Muscle of arm (tissue), 14 donors: ENCODE results near the gene TRIM51. TPM values are rescaled to one million over a fixed set of nuclear protein-coding genes. Genes with fewer than 3 reads are reported as not detected.
"Not testable (repeated sequence)": the region's sequence is repeated elsewhere in the genome, so short reads cannot be mapped to it uniquely, and the experiment has no call there.

Experiments used
- DNase-seq: peaks from one replicate; pipeline ENCODE4 v3.0.0-alpha.2; 2013
- long read RNA-seq, 11 donors: transcript quantifications; one replicate each; lab custom pipeline, GENCODE V29; 2026
- polyA plus RNA-seq, 12 donors: library from polyadenylated mRNA; unstranded; fragments of 120-200 nt; gene quantifications; one replicate each; pipeline ENCODE4 v1.2.1, GENCODE V29; 2013; ENCODE audit not compliant: insufficient read length in 12 of 12

TRIM51 gene, protein sequence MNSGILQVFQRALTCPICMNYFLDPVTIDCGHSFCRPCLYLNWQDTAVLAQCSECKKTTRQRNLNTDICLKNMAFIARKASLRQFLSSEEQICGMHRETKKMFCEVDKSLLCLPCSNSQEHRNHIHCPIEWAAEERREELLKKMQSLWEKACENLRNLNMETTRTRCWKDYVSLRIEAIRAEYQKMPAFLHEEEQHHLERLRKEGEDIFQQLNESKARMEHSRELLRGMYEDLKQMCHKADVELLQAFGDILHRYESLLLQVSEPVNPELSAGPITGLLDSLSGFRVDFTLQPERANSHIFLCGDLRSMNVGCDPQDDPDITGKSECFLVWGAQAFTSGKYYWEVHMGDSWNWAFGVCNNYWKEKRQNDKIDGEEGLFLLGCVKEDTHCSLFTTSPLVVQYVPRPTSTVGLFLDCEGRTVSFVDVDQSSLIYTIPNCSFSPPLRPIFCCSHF
- polyA plus RNA-seq: not detected
- long read RNA-seq, donor 1: 0 reads
- long read RNA-seq, donor 2: 0 reads
- long read RNA-seq, donor 3: 0 reads
- long read RNA-seq, donor 4: 0 reads
- long read RNA-seq, donor 5: 0 reads
- long read RNA-seq, donor 6: 0 reads
- long read RNA-seq, donor 7: 0 reads
- long read RNA-seq, donor 8: 0 reads
- long read RNA-seq, donor 9: 0 reads
- long read RNA-seq, donor 10: 0 reads
- long read RNA-seq, donor 11: 0 reads

DNA sequence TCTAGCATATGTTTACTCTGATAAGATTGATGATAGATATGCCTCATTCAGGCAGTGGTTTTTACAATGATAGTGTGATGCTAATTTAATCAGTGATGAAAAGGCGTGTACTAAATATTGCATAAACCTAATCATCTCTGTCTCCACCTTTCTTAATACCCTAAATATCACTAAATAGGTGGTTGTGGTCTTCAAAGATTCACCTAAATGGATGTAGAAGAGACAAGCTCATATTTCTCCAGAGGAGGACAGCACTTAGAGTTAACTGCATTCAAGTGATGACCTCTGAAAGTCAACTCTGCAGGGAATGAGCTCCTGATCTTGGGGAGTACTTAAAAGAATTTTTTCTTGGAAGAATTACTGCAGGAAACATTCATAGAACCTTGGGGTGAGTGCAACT is at the start of gene TRIM51:
TRIM51 (plus strand) TSS at position 301 of the 400 bp plus-strand sequence. CDS start 2,132 bp downstream, outside the sequence.
- not testable (repeated sequence) for DNase-seq

DNA sequence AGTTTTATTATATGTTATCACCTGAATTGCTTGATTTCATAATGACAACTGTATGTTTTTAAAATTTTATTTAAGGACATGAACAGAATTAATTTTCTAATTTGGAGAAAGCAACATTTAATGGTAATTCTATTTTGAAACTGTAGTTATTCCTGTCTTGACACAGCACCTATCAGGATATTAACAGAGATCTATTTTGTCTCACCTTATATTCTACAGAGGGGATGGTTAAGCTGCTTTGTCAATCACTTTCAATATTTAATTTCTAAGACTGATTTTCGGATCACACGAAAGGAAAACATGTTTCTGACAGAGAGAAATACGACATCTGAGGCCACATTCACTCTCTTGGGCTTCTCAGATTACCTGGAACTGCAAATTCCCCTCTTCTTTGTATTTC is 44.6 kb upstream of the TRIM51 start, which contains the start of gene OR5D16:
OR5D16 (plus strand) TSS at position 301 of the 400 bp plus-strand sequence; CDS start at position 301, 0 bp downstream.
- DNase-seq: no peak

DNA sequence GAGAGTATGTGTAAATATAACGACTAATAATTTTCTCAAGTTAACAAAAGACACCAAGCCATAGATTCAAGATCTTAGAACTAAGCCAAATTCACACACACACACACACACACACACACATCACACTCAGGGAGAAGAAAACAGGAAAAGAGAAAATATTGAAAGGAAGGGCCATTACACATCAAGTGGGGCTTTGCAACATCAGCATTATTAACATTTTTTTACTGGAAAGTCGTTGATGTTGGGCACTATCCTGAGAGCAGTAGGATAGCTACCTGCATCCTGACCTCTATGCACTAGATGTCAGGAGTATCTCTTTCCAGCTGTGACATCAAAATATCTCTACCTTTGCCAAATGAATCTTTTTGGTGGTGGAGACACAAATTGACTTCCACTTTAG is 35.6 kb upstream of the TRIM51 start:
- DNase-seq: no peak

GRCh38 chr11:55849037-55849436 is 34.1 kb upstream of the TRIM51 start:
- no peak for DNase-seq

DNA sequence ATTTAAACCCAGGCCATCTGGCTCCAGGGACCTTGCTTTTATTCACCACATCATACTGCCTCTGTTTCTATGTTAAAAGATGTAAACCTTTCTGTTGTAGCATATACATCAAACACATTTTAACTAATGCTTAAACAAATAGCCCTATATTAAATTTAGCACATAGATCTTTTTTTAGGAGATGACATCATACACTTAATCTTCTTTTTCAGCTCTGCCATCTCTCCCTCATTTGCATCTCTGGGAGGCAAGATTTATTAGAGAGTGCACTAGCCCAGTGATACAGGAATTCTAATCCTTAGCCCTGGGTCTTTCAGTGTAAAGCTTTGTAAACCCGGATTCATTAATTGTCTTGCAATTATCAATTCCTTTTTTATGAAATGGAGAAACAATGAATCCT is 31.0 kb upstream of the TRIM51 start:
- no peak for DNase-seq

DNA sequence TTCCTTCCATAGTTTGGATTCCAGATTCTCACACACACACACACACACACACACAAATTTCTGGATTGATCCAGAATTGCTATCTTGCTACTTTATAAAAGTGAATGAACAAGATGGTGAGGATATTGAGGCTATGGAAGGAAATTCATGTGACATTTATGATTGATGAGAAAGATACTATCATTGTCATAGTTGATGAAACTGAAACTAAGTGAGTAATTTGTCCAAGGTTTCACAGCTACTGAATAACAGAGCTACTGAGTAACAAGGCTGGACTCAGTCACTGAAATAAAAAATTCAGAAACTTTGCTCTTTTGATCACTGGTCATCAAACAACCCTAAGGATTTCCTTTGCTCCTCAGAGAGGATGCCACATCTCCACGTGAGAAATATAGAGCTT is 28.4 kb upstream of the TRIM51 start:
- DNase-seq: no peak

- DNase-seq: not testable (repeated sequence)
These were observed 15.7 kb upstream of the TRIM51 start for GRCh38 chr11:55867354-55867753.

DNA sequence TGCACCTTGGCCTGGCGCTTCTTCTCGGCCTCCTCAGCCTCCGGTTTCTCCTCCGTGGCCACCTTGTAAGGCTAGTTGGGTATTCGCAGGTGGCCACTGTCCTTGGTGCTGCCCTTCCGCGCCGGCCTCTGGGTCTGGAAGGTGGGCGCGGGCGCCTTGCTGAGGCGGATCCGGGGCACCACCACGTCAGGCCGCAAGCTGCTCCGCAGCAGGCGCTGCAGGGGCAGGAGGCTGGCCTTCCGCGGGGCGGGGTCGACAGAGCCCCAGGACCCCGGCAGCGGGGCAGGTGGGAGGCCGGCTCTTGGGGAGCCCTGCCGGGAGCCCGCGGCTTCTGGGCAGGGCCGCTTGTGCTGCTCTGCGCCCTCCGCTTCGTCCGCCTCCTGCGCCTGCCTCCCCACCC is 10.4 kb upstream of the TRIM51 start:
- DNase-seq: not testable (repeated sequence)

GRCh38 chr11:55873146-55873545 is 10.0 kb upstream of the TRIM51 start:
- not testable (repeated sequence) for DNase-seq

DNA sequence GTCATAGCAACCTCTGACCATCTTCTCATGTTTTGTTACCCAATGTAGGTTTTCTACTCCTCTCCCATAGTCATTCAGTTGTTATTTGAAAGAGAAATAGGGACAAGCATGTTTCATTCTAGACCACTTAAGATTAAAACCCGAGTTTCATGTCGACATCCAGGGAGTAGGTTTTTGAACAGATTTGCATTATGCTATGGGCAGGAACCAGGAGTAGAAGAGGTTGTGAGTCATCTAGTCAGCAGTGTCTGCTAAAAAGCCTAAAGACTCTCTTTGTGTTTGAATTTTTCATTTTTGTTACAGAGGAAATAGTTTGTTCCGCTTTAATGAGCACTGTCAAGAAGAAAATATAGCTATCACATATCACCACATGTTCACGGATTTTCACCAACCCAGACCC is 1.9 kb downstream of the TRIM51 start:
- not testable (repeated sequence) for DNase-seq

DNA sequence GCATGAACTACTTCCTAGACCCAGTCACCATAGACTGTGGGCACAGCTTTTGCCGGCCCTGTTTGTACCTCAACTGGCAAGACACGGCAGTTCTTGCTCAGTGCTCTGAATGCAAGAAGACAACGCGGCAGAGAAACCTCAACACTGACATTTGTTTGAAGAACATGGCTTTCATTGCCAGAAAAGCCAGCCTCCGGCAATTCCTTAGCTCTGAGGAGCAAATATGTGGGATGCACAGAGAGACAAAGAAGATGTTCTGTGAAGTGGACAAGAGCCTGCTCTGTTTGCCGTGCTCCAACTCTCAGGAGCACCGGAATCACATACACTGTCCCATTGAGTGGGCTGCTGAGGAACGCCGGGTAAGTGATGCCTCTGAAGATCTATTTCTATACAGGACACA is 2.4 kb downstream of the TRIM51 start:
- not testable (repeated sequence) for DNase-seq

DNA sequence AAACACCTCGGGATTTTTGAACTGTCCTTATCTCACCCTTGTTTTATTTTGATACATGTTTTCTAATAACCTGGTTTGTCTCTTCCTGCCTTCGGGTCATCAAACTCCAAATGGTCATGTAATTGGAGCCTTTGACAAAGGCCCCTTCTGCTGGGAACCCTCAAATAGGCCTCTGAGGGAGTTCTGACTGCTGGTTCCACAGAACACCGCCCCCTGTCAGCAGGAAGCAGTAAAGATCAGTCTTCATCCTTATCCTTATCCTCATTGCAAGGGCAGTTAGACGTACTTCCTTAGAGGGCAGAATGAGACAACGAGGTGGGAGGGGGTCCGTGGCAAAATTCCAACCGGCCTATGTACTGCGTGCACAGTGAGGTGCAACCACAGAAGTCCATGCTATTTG is 12.1 kb downstream of the TRIM51 start:
- no peak for DNase-seq

DNA sequence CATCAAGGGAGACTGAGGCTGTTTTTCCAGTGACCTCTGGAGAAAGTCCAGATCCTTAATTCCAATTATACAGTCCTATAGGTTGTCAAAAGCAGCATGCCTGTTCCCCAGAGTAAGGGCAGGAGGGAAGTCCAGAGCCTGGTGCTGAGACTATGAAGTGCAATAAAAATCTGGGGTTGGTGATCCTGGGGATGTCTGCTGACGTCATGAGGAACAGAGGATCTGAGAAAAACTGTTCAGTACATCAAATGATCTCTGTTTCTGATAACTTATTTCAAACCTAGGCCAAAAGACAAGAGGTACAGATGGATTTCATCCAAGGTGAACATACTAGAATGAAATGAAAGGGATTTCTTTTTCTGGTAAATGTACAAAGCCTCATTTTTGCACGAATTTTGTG is 19.2 kb downstream of the TRIM51 start:
- DNase-seq: no peak

- DNase-seq: no peak
These were observed 31.4 kb downstream of the TRIM51 start, which contains the start of gene OR5W2 for GRCh38 chr11:55914482-55914881. OR5W2 (minus strand) TSS chr11:55914582; CDS start chr11:55914582, 0 bp downstream.

- no peak for DNase-seq
These were observed 37.4 kb downstream of the TRIM51 start for GRCh38 chr11:55920537-55920936.

DNA sequence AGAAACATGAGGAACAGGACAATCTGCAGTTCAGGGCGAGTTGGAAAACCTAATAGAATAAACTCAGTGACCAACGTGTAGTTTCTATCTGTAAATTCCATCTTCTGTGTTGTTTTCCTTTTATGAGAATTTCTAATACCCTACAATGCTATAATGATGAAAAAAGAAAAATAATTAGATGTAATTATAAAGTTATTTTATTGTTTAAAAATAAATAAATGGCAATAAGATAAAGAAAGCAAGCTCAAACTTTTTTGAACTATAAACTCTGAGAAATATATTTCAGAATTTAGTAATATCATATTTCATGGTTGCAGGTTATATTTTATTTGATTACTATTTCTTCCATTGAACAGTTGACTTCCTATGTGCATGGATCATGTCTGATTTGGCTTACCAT is 53.2 kb downstream of the TRIM51 start, which contains the start of gene OR5I1:
OR5I1 (minus strand) TSS at position 101 of the 400 bp plus-strand sequence; CDS start at position 101, 0 bp downstream.
- DNase-seq: no peak

Other genes starting within 250 kb of the TRIM51 start
- under 1 TPM in 5 of 12 donors, not detected in 7; 0.07 to 0.15 (median 0.09) TPM for gene OR4P4, start 248.2 kb upstream of the TRIM51 start, polyA plus RNA-seq
- not detected for gene OR4S2, start 235.0 kb upstream of the TRIM51 start, polyA plus RNA-seq
- gene OR4C6, start 221.1 kb upstream of the TRIM51 start, polyA plus RNA-seq: not detected
- gene OR5D13, start 109.9 kb upstream of the TRIM51 start, polyA plus RNA-seq: not detected
- gene OR5D14, start 87.7 kb upstream of the TRIM51 start, polyA plus RNA-seq: not detected
- not detected for gene OR5L1, start 71.9 kb upstream of the TRIM51 start, polyA plus RNA-seq
- gene OR5D18, start 63.7 kb upstream of the TRIM51 start, polyA plus RNA-seq: not detected
- not detected for gene OR5L2, start 56.1 kb upstream of the TRIM51 start, polyA plus RNA-seq
- gene OR5D16, start 44.5 kb upstream of the TRIM51 start, polyA plus RNA-seq: not detected
- gene OR5W2, start 31.3 kb downstream of the TRIM51 start, polyA plus RNA-seq: not detected
- not detected for gene OR5I1, start 53.1 kb downstream of the TRIM51 start, polyA plus RNA-seq
- gene OR10AG1, start 86.6 kb downstream of the TRIM51 start, polyA plus RNA-seq: not detected
- gene OR5F1, start 111.3 kb downstream of the TRIM51 start, polyA plus RNA-seq: not detected
- gene OR5AS1, start 144.4 kb downstream of the TRIM51 start, polyA plus RNA-seq: under 1 TPM in 5 of 12 donors, not detected in 7; 0.01 to 0.07 (median 0.03) TPM
- not detected for gene OR8I2, start 210.0 kb downstream of the TRIM51 start, polyA plus RNA-seq
- under 1 TPM in 1 of 12 donors, not detected in 11; 0.05 TPM for gene OR8H2, start 220.4 kb downstream of the TRIM51 start, polyA plus RNA-seq
- not detected for gene OR8H3, start 239.1 kb downstream of the TRIM51 start, polyA plus RNA-seq